Motor neuron (in vitro differentiated cells): ENCODE results near the gene SHANK3. TPM values are rescaled to one million over a fixed set of nuclear protein-coding genes. Genes with fewer than 3 reads are reported as not detected.
A peak's percentile ranks its signal among the peaks of the same experiment; 100 is the strongest.

Experiments
- ATAC-seq, 8 experiments: fragments of 200-7000 bp; cut with Tn5 transposase; replicated peaks in 6 of 8; 2 replicates each; pipeline ENCODE4 v1.8.0; 2021; ENCODE audit warnings: mild to moderate bottlenecking in 8 of 8, moderate library complexity in 8 of 8
- H3K27ac ChIP-seq, 2 donors: fragments of 250-450 bp; sonication (Bioruptor Pico); 2 replicates each; pipeline ENCODE4 v1.9.0; 2021; ENCODE audit warnings: antibody characterized with exemption in 2 of 2, mild to moderate bottlenecking in 2 of 2, moderate library complexity in 1 of 2
- H3K4me1 ChIP-seq, 2 donors: fragments of 250-450 bp; sonication (Bioruptor Pico); replicated peaks in 1 of 2; 2 replicates each; pipeline ENCODE4 v1.6.1; 2021; ENCODE audit warnings: antibody characterized with exemption in 2 of 2, mild to moderate bottlenecking in 2 of 2, moderate library complexity in 1 of 2
- H3K4me3 ChIP-seq, 5 donors: fragments of 250-450 bp; sonication (Bioruptor Pico); 2 replicates each; pipeline ENCODE4 v1.9.0; 2021; ENCODE audit warnings: antibody characterized with exemption in 5 of 5, mild to moderate bottlenecking in 5 of 5, moderate library complexity in 4 of 5
- WGBS, 10 experiments: fragments of 450-650 bp; shearing (Covaris generic); methylation state at CpG; one replicate each; pipeline ENCODE4 v1.0.0; 2022; 5-methylcytosine and 5-hydroxymethylcytosine counted together
- in situ Hi-C, 9 experiments: fragments of 400-800 bp; cut with MboI; loops; one replicate each; pipeline ENCODE4 v1.15.0; 2021; ENCODE audit warnings: low sequenced_read_pairs in 9 of 9, low pct_unique_long_range_greater_than_20kb in 2 of 9; ENCODE audit not compliant: unreplicated experiment in 9 of 9
- total RNA-seq, 8 experiments: library from RNA; unstranded; fragments of 300-600 nt; gene quantifications; 2 replicates each; pipeline versions ENCODE4 v1.2.3 to v1.2.4, GENCODE V29; 2022

SHANK3 gene
- total RNA-seq, 8 experiments from 2014 or later = 0.41 to 7.8 (median 5.2) TPM

- ATAC-seq = peak in 1 of 8 experiments; percentile 34
- 20 to 100% (median 70%) methylated on average over 1 to 4 of the region's 10 CpGs; no CpG with 5 or more reads in 1 of the 10 experiments for WGBS, 10 experiments
- no peaks in the 10 kb centered on the region for H3K4me1 ChIP-seq
- in situ Hi-C loops = no loop called here
- H3K27ac ChIP-seq = no peak overlapping the region
- H3K4me3 ChIP-seq = no peak overlapping the region
Measured at GRCh38 chr22:50717709-50718351, 45.2 kb downstream of the SHANK3 start.

DNA sequence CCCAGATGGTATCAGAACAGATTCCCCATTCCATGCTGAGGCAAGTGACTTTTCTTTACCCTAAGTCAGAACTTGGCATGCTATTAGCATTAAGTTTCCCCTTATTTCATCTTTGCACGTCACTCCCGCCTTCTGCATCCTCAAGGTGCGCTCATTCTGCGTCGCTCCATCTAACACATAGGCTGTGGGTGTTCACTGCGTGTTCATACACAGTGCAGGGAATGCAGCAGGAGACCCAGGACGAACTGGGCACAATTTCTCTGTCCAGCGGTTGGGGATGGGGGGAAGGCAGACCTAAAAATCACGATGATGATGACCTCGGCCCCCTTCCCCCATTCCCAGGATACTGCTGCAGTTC, 45.7 kb downstream of the SHANK3 start:
- WGBS, 10 experiments = 50 to 93% (median 78%) methylated on average over 2 to 8 of the region's 10 CpGs; no CpG with 5 or more reads in 4 of the 10 experiments
- Histone ChIP-seq H3K27ac (no peak overlapping the region), H3K4me3 (no peak overlapping the region), H3K4me1 (no peaks in the 10 kb centered on the region)
- in situ Hi-C loops = no loop called here
- no peak for ATAC-seq

GRCh38 chr22:50719814-50720300, 47.2 kb downstream of the SHANK3 start:
- no CpG with 5 or more reads among the region's 40 CpGs for WGBS, 10 experiments
- in situ Hi-C loops = no loop called here

GRCh38 chr22:50720301-50721256, 48.0 kb downstream of the SHANK3 start:
- no peak overlapping the region for H3K27ac ChIP-seq
- WGBS, 10 experiments = no CpG with 5 or more reads among the region's 132 CpGs
- peak; percentile 26 to 89 (median 66) for ATAC-seq
- in situ Hi-C loops = no loop called here
- H3K4me3 ChIP-seq = peak overlapping the region in 2 of 5 donors; percentile 4 to 13
- H3K4me1 ChIP-seq = no peaks in the 10 kb centered on the region

More at GRCh38 chr22:50719814-50720300, 47.2 kb downstream of the SHANK3 start:
- Histone ChIP-seq H3K27ac (no peak overlapping the region), H3K4me1 (no peaks in the 10 kb centered on the region), H3K4me3 (peak overlapping the region in 1 of 5 donors; percentile 13)
- ATAC-seq = peak in 5 of 8 experiments; percentile 8 to 35 (median 11)

GRCh38 chr22:50721257-50721844, 48.7 kb downstream of the SHANK3 start:
- in situ Hi-C loops = no loop called here
- no CpG with 5 or more reads among the region's 32 CpGs for WGBS, 10 experiments
- peak in 3 of 8 experiments; percentile 6 to 11 (median 10) for ATAC-seq
- no peaks in the 10 kb centered on the region for H3K4me1 ChIP-seq
- H3K4me3 ChIP-seq = no peak overlapping the region
- H3K27ac ChIP-seq = no peak overlapping the region

DNA sequence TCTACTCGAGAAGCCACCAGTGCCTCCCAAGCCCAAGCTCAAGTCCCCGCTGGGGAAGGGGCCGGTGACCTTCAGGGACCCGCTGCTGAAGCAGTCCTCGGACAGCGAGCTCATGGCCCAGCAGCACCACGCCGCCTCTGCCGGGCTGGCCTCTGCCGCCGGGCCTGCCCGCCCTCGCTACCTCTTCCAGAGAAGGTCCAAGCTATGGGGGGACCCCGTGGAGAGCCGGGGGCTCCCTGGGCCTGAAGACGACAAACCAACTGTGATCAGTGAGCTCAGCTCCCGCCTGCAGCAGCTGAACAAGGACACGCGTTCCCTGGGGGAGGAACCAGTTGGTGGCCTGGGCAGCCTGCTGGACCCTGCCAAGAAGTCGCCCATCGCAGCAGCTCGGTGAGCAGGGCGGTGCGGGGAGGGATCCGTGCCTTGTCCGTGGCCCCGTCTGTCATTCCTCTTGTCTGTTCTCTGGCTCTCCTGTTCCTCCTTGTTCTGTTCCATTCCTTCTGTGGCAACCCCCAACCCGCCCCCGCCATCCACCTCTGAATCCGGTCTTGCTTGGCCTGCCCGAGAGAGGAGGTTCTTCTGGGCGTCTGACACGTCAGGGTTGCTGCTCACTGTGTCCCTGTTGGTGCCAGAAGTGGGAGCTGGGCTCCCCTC, 49.6 kb downstream of the SHANK3 start:
- Histone ChIP-seq H3K4me1 (no peaks in the 10 kb centered on the region), H3K4me3 (no peak overlapping the region), H3K27ac (no peak overlapping the region)
- no peak for ATAC-seq
- 90 to 100% (median 100%) methylated on average over 2 to 7 of the region's 33 CpGs; no CpG with 5 or more reads in 7 of the 10 experiments for WGBS, 10 experiments
- in situ Hi-C loops = no loop called here

Other genes with a start within 250 kb of the SHANK3 start
- 10 to 100 TPM; 37.5 to 94.4 (median 60.3) TPM for gene SBF1, start 197.8 kb upstream of the SHANK3 start, total RNA-seq
- gene ADM2, start 191.3 kb upstream of the SHANK3 start, total RNA-seq = 1 to 10 TPM in 5 of 8 experiments, under 1 TPM in 3; 0.09 to 7.6 (median 1.2) TPM
- under 1 TPM in 4 of 8 experiments, not detected in 4; 0.13 to 0.52 (median 0.36) TPM for gene MIOX, start 186.0 kb upstream of the SHANK3 start, total RNA-seq
- gene LMF2, start 165.1 kb upstream of the SHANK3 start, total RNA-seq = 10 to 100 TPM; 20.2 to 44.9 (median 39.9) TPM
- gene NCAPH2, start 164.6 kb upstream of the SHANK3 start, total RNA-seq = 10 to 100 TPM; 12.1 to 59.7 (median 39.5) TPM
- gene SCO2, start 147.2 kb upstream of the SHANK3 start, total RNA-seq = 1 to 10 TPM in 5 of 8 experiments, under 1 TPM in 3; 0.64 to 2.2 (median 1.2) TPM
- gene TYMP, start 142.8 kb upstream of the SHANK3 start, total RNA-seq = 10 to 100 TPM in 1 of 8 experiments, 1 to 10 TPM in 6, under 1 TPM in 1; 0.87 to 10.6 (median 3.9) TPM
- gene KLHDC7B, start 126.9 kb upstream of the SHANK3 start, total RNA-seq = 1 to 10 TPM in 2 of 8 experiments, under 1 TPM in 6; 0.16 to 1.5 (median 0.40) TPM
- gene SYCE3, start 109.9 kb upstream of the SHANK3 start, total RNA-seq = 1 to 10 TPM in 1 of 8 experiments, under 1 TPM in 1, not detected in 6; 0.87 to 1.2 TPM
- gene CPT1B, start 94.4 kb upstream of the SHANK3 start, total RNA-seq = 10 to 100 TPM in 3 of 8 experiments, 1 to 10 TPM in 5; 2.8 to 17.7 (median 9.6) TPM
- gene CHKB, start 90.0 kb upstream of the SHANK3 start, total RNA-seq = 10 to 100 TPM; 19.0 to 71.7 (median 33.1) TPM
- gene MAPK8IP2, start 72.0 kb upstream of the SHANK3 start, total RNA-seq = 10 to 100 TPM in 5 of 8 experiments, 1 to 10 TPM in 1, under 1 TPM in 2; 0.41 to 38.1 (median 27.4) TPM
- gene ARSA, start 44.7 kb upstream of the SHANK3 start, total RNA-seq = 10 to 100 TPM in 6 of 8 experiments, 1 to 10 TPM in 2; 7.1 to 43.4 (median 13.2) TPM
- under 1 TPM in 4 of 8 experiments, not detected in 4; 0.33 to 1.00 (median 0.63) TPM for gene ACR, start 65.4 kb downstream of the SHANK3 start, total RNA-seq
- 10 to 100 TPM in 7 of 8 experiments, 1 to 10 TPM in 1; 9.3 to 33.7 (median 22.6) TPM for gene RABL2B, start 110.8 kb downstream of the SHANK3 start, total RNA-seq